GM18526 (cell line): ENCODE results near the gene CYP3A7.

Experiments used
- POLR2A ChIP-seq: IDR thresholded peaks from 3 replicates; pipeline ENCODE4 v1.6.1; 2011; ENCODE audit not compliant: insufficient read length; ENCODE audit errors: extremely low read depth

The CYP3A7 gene

DNA sequence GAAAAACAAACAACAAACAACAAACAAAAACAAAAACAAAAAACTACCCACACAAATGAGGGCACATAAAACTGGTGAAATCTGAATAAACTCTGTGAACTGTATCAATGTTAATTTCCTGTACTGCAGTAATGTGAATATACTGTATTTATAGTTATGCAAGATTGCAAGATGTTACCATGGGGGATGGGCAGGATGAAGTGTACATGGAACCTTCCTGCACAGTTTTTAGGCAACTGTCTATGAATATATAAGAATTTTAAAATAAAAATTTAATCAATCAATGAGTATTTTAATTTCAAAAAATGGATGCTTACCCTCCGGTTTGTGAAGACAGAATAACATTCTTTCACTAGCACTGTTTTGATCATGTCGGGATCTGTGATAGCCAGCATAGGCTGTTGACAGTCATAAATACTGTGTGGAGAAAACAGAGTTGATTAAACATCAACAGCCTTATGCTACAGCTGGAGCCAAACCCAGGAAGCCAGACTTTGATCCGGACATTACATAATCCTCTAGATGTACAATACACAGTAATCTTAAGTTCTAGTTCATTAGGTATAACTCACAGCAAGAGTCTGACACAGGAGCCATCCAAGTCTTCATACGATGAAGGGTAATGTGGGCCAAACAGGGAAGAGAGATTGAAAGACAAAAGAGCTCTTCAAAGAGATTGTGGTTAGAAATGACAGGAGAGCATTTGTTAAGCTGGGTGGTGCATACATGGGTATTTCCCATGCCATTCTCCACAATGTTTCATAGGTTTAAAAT lies 14.8 kb downstream of the CYP3A7 start:
- no peak for TF ChIP-seq POLR2A

DNA sequence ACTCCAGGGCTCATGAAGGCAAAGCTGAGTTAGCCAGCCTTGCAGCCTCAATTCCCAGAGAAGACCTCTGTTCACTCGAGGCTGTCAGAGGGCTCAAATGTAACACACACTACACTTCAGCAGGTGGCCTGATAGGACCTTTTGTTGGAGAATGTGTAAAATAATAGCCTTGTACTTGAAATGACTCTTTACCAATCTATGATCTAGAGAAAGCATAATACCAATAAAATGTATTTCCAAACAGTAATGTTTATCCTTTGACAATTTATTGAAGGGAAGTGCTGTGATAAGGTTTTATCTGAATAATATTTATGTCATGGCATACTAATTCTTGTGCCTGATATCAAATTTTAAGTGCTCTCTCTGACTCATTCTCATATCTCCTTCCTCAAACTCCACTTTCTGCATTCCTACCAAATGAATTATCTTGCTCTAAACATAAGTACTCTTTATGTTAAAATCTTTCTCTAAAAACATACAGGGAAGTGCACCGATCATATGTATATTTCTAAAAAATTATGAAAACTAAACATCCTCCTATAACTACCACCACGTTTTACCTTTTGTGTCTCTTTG lies 20.9 kb downstream of the CYP3A7 start:
- no peak for TF ChIP-seq POLR2A

DNA sequence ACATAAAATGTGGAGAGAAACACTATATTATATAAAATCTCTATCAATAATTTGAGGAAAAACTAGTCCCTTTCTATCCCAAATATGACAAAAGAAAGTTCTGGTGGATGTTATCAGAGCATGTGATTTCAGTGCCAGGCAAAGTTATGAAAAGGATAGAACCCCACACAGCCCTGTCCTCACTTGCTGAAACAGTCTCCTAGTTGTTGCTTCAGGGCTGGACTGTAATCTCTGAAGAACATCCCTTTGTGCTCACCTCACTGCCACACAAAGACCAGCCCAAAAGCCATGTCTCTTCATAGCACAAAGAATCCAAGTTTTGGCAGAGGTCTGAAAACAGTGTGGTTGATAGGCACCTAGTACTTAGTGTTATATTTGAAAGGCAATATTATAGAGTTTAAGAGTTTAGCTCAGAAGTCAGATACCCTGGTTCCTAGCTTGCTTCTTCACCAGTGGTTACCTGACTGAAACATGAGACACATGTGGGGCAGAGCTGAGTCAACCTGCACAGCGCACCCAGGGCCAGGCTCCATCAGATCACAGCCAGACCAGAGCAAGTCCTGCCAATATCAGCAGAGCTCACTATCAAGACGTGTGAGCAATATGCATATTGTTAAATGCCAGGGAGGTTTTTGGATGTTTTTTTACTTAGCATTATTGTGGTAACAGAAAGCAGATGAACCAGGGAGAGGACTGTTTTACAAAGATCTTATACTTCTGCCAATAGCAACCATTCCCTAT lies 25.0 kb downstream of the CYP3A7 start:
- TF ChIP-seq POLR2A = no peak

DNA sequence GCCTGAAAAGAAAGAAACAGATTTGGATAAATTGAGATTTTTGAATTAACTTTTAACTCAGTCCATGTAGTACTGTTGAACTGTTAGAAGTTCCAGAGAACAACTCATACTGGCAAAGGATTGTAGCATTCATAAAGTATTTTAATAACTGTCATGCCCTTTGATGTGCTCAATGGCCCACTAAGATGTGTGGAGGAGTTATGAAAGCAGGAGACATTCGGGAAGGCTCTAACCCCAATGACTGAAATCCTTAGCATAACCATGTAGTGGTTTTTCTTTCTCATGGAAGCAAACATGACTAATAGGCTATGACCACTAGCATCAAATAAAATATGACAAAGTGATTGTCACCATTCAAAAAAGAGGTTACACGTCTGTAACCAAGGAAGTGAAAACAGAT lies 25.7 kb downstream of the CYP3A7 start:
- TF ChIP-seq POLR2A = no peak

DNA sequence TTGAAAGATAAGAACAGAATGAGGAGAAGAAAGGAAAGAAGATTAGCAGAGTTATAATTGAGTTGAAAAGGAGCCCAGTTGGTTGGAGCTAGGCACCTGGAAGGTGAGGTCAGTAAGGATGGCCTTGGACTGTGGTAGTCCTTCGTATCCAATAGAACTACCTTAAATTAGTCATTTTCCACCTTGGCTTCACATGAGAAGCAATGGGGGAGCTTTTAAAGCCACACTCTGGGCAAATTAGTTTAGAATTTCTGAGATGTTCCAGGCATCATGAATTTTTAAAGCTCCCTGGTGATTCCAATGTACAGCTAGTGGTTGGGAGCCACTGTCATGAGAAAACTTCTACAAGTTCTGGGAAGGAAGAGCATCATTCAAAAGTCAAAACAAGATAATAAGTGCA lies 27.9 kb downstream of the CYP3A7 start:
- TF ChIP-seq POLR2A = no peak

DNA sequence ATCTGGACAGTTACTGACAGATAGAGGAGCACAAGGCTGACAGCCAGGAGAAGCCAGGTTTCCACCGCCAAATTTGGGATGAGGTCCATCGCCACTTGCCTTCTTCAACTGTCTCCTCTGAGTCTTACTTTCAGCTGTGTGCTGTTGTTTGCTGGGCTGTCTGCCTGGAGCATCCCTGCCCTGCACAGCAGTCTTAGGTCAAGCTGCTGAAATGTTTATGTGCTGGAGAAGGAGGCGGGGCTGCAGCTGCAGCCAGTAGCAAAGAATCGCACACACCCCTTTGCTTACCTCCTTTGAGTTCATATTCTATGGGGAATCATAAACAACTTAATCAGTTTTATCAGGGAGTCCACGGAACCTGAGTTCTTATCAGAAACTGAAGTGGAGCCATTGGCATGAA lies 35.0 kb downstream of the CYP3A7 start:
- TF ChIP-seq POLR2A = no peak

DNA sequence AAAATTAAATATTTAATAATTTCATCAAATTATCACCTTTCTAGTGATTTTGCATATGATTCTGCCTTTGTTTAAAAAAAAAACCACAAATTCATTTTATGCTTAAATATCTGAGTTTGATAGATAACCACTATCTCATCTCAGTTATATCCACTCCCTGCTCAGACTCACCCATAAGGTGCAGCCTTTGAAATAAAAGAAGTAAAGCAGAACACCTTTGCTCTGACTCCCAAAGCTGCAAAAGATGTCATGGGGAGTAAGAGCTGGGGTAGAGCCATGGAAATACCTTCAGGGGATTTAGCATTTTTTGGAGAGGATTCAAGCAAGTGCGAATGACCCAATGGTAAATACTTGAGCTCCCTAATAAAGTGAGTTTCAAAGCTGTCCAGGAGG lies 40.1 kb downstream of the CYP3A7 start:
- no peak for TF ChIP-seq POLR2A

DNA sequence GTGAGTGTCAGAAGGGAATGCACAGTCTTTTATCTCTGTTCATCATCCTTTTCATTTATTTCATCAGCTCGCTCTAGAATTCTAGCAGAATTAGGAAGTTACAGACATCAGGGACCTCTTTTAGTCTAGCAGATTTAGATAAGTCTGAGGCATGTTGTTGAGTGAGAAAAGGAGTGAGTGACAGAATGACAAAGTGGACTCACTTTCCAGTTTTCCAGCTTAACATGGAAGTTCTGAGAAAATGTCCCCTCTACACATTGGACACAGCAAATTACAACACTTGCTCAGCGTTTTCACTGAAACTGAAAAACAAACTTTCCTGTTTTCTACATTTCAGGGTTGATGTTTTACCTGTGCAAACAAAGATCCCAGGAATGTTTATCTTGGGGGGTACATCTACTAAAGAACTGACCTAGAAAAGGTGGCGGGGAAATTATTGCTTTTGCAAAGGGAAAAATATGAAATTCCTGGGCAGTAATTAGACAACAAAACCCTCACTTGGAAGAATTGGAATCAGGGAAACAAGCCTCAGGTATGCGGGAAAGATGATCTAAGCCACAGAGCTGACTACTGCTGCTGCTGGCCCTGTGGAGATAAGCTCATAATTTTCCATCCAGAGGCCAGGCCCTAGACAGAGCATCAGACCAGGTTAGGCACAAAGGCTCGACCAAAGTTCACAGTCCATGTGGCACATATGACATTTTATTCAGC lies 40.6 kb downstream of the CYP3A7 start:
- TF ChIP-seq POLR2A = no peak

DNA sequence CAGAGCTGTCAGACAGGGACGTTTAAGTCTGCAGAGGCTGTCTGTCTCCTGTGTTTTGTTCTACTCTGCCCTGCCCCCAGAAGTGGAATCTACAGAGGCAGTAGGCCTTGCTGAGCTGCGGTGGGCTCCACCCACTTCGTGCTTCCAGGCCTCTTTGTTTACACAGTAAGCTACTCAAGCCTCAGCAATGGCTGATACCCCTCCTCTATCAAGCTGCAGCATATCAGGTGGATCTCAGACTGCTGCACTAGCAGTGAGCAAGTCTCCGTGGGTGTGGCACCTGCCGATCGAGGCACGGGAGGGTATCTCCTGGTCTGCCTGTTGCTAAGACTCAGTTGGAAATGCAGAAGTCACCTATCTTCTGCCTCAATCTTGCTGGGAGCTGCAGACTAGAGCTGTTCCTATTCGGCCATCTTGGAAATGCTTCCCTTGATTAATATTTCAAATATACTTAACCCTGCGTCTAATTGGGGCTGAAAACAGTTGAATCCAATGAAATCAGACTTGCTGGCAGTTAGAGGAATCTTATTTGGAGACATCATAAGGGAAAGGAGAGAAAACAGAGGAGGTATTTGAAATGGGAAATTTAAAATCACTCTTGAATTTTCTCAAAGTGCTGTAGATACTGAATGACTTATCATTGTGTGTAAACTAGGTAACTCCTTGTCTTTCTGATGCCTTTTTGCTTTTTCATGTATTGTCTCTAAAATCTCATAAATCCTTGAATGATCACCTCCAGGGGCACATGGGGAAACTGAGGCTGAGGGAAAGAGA lies 41.4 kb downstream of the CYP3A7 start:
- TF ChIP-seq POLR2A = no peak

DNA sequence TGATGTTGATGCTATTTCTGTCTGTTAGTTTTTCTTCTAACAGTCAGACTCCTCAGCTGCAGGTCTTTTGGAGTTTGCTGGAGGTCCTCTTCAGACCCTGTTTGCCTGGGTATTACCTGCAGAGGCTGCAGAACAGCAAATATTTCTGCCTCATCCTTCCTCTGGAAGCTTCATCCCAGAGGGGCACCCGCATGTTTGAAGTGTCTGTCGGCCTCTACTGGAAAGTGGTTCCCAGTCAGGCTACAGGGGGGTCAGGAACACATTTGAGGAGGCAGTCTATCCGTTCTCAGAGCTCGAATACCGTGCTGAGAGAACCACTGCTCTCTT lies 41.9 kb downstream of the CYP3A7 start:
- no peak for TF ChIP-seq POLR2A

DNA sequence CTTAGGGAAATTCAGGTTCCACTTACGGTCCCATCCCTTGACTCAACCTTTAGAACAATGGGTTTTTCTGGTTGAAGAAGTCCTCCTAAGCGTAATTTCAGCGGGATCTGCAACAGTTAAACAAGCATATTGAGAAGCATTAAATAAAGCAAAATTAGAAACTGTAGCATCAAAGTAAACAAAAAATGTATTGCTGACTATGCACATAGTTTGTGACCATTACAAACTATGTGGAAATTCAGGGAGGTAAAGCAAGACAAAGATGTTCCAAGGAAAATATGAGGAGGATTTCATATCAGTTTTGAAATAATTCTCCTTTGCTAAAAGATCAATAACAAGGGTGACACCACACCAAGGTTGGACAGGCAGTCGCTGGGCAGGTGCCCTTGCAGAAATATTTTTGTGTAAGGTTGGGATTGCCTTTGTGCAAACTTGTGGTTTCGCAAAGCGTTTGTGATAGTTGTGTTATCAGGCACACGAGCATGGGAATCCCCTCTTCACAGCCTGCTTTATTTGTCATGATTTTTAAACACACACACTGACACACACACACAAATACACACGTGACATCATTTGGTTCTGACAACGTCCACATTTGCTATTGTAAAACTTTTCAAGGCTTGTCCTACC lies 49.8 kb downstream of the CYP3A7 start:
- TF ChIP-seq POLR2A = no peak

DNA sequence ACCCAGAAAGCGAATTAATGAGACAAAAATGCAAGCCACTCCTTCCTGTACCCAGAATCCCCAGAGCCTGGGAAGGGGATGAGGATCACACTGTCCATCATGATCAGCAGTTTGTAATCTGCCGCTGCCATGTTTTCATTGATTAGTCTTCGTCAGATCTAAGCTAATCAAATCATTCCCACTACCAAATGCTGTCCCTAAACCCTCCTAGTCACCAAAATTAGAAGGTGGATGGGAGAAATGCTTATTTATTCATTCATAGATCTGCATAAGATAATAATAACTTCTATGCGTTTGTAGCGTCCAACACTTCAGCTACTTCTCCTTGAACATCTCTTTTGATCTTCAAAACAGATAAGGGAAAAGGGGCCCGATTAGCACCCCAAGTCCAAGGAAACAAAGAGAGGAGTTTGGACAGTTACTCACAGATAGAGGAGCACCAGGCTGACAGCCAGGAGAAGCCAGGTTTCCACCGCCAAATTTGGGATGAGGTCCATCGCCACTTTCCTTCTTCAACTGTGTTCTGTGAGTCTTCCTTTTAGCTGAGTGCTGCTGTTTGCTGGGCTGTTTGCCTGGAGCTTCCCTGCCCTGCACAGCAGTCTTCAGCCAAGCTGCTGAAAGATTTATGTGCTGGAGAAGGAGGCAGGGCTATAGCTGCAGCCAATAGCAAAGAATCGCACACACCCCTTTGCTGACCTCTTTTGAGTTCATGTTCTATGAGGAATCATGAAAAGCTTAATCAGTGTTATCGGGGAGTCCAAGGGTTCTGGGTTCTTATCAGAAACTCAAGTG lies 55.4 kb downstream of the CYP3A7 start, which contains the start of gene CYP3A5:
CYP3A5 (minus strand) TSS at position 597 of the 792 bp plus-strand sequence; CDS start at position 497, 100 bp downstream.
- no peak for TF ChIP-seq POLR2A

DNA sequence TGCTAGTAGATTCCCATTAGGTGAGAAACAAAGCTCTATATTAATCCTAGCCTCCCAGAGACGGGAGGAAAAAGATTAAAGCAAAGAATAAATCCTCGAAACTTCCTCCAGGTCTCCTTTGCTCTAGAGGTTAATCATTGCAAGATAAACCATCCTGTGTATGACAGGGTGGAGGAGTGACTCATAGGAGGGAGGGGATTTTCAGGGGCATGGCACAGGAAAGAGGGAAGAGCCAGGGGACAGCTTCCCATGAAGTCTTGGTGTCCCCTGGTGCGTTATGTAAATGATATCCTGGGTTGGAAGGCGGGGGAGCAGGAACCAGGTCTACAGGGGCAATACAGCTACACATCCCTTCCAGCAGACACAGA lies 56.0 kb downstream of the CYP3A7 start:
- no peak for TF ChIP-seq POLR2A

DNA sequence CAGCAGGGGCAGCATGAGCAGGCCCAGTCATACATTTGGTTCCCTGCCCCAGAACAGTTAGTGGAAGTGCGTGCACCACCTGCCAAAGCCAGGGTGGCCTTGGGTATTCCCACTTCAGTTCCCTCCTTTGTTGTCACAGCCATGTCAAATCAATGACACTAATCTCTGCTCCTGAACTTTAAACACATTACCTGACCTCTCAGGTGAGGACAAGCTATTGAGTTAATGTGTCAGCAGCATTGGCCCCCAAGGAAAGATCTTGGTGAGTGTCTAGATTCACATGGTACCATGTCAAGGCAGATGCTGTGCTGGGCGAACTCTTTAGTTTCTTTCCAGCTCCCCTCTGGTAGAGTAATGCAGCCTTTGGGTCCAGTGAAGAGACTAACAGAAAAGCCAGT lies 57.3 kb downstream of the CYP3A7 start:
- TF ChIP-seq POLR2A = no peak
